H9 (cell line): ENCODE measurements around the gene APOL2. TPM values are rescaled to one million over a fixed set of nuclear protein-coding genes. Genes with fewer than 3 reads are reported as not detected.

Experiments used
- DNase-seq: peaks from one replicate; pipeline ENCODE4 v3.0.0-alpha.2; 2017
- H2AFZ ChIP-seq: one replicate; pipeline ENCODE4 v1.6.1; 2013; ENCODE audit warnings: mild to moderate bottlenecking, low read length, control low read depth, moderate library complexity
- H2AK5ac ChIP-seq: 2 replicates; pipeline ENCODE4 v1.6.1; 2013; ENCODE audit warnings: low read length, control low read depth, mixed read lengths; ENCODE audit not compliant: insufficient read length
- H2BK120ac ChIP-seq: one replicate; pipeline ENCODE4 v1.6.1; 2013; ENCODE audit warnings: low read depth, mild to moderate bottlenecking, low read length, control low read depth, inconsistent platforms; ENCODE audit not compliant: poor library complexity, severe bottlenecking
- H2BK12ac ChIP-seq: 2 replicates; pipeline ENCODE4 v1.6.1; 2013; ENCODE audit warnings: low read length, control low read depth, mixed read lengths, low read depth; ENCODE audit not compliant: insufficient read length
- H2BK15ac ChIP-seq: 2 replicates; pipeline ENCODE4 v1.6.1; 2013; ENCODE audit warnings: low read depth, low read length, control low read depth
- H2BK20ac ChIP-seq: one replicate; pipeline ENCODE4 v1.6.1; 2013; ENCODE audit warnings: low read depth, mild to moderate bottlenecking, low read length, control low read depth, inconsistent platforms; ENCODE audit not compliant: poor library complexity, severe bottlenecking
- H2BK5ac ChIP-seq: 2 replicates; pipeline ENCODE4 v1.6.1; 2013; ENCODE audit warnings: low read length, control low read depth, mixed read lengths; ENCODE audit not compliant: insufficient read length
- H3K14ac ChIP-seq: 2 replicates; pipeline ENCODE4 v1.6.1; 2013; ENCODE audit warnings: low read length, control low read depth; ENCODE audit not compliant: insufficient read depth
- H3K18ac ChIP-seq: 2 replicates; pipeline ENCODE4 v1.6.1; 2013; ENCODE audit warnings: low read depth, mild to moderate bottlenecking, mixed read lengths, low read length, control low read depth; ENCODE audit not compliant: insufficient read length
- H3K23ac ChIP-seq: 2 replicates; pipeline ENCODE4 v1.6.1; 2013; ENCODE audit warnings: low read length, control low read depth, mixed read lengths, low read depth; ENCODE audit not compliant: insufficient read length
- H3K23me2 ChIP-seq: 2 replicates; pipeline ENCODE4 v1.6.1; 2013; ENCODE audit warnings: low read depth, mild to moderate bottlenecking, mixed read lengths, low read length, control low read depth; ENCODE audit not compliant: insufficient read length, poor library complexity, severe bottlenecking
- H3K27ac ChIP-seq: 2 replicates; pipeline ENCODE4 v1.5.1; 2013; ENCODE audit warnings: low read length, control low read depth, mixed read lengths, low read depth; ENCODE audit not compliant: insufficient read length
- H3K27me3 ChIP-seq: 2 replicates; pipeline ENCODE4 v1.6.1; 2013; ENCODE audit warnings: low read length, control low read depth, inconsistent platforms; ENCODE audit not compliant: insufficient read depth
- H3K4ac ChIP-seq: 2 replicates; pipeline ENCODE4 v1.6.1; 2013; ENCODE audit warnings: low read depth, mild to moderate bottlenecking, control low read depth, inconsistent platforms, low read length, moderate library complexity
- H3K4me1 ChIP-seq: 2 replicates; pipeline ENCODE4 v1.6.1; 2013; ENCODE audit warnings: low read length, control low read depth, inconsistent platforms; ENCODE audit not compliant: insufficient read depth
- H3K4me2 ChIP-seq: 2 replicates; pipeline ENCODE4 v1.6.1; 2013; ENCODE audit warnings: low read length, control low read depth, mixed read lengths; ENCODE audit not compliant: insufficient read length, insufficient read depth
- H3K56ac ChIP-seq: 2 replicates; pipeline ENCODE4 v1.6.1; 2013; ENCODE audit warnings: low read depth, mild to moderate bottlenecking, mixed read lengths, low read length, control low read depth; ENCODE audit not compliant: insufficient read length
- H3K79me1 ChIP-seq: 2 replicates; pipeline ENCODE4 v1.6.1; 2013; ENCODE audit warnings: low read depth, mild to moderate bottlenecking, moderate library complexity, low read length, control low read depth, inconsistent platforms; ENCODE audit not compliant: insufficient read depth, poor library complexity, severe bottlenecking
- H3K79me2 ChIP-seq: 2 replicates; pipeline ENCODE4 v1.6.1; 2013; ENCODE audit warnings: low read length, control low read depth, inconsistent platforms; ENCODE audit not compliant: insufficient read depth
- H3K9ac ChIP-seq: 2 replicates; pipeline ENCODE4 v1.6.1; 2013; ENCODE audit warnings: low read length, control low read depth, mixed read lengths; ENCODE audit not compliant: insufficient read length; ENCODE audit errors: extremely low read depth
- H3K9me3 ChIP-seq: one replicate; pipeline ENCODE4 v1.6.1; 2013; ENCODE audit warnings: low read depth, low read length, inconsistent platforms; ENCODE audit not compliant: control insufficient read depth
- H3T11ph ChIP-seq: one replicate; pipeline ENCODE4 v1.6.1; 2013; ENCODE audit warnings: mild to moderate bottlenecking, low read length, control low read depth, inconsistent platforms
- H4K20me1 ChIP-seq: one replicate; pipeline ENCODE4 v1.6.1; 2013; ENCODE audit not compliant: control insufficient read depth, insufficient read length, insufficient read depth
- H4K5ac ChIP-seq: 2 replicates; pipeline ENCODE4 v1.6.1; 2013; ENCODE audit warnings: low read depth, mild to moderate bottlenecking, mixed read lengths, low read length, control low read depth; ENCODE audit not compliant: insufficient read length
- H4K8ac ChIP-seq: replicated peaks from 2 replicates; pipeline ENCODE4 v1.6.1; 2013; ENCODE audit warnings: low read length, control low read depth, mixed read lengths, low read depth; ENCODE audit not compliant: insufficient read length
- H4K91ac ChIP-seq: 2 replicates; pipeline ENCODE4 v1.6.1; 2013; ENCODE audit warnings: low read depth, mild to moderate bottlenecking, moderate library complexity, mixed read lengths, low read length, control low read depth; ENCODE audit not compliant: insufficient read length
- H3K27ac Mint-ChIP-seq, 3 experiments: 2 replicates in 2 of 3; 3 replicates in 1 of 3; pipeline ENCODE4 v1.8.0; 2020 to 2021; ENCODE audit warnings: mixed read lengths in 3 of 3, mild to moderate bottlenecking in 1 of 3, moderate library complexity in 1 of 3
- H3K27me3 Mint-ChIP-seq: 2 replicates; pipeline ENCODE4 v1.8.0; 2021; ENCODE audit warnings: low read depth, mild to moderate bottlenecking, moderate library complexity, mixed read lengths
- H3K36me3 Mint-ChIP-seq, 3 experiments: 2 replicates in 2 of 3; 3 replicates in 1 of 3; pipeline ENCODE4 v1.8.0; 2020 to 2021; ENCODE audit warnings: low read depth in 3 of 3, mixed read lengths in 3 of 3; ENCODE audit not compliant: insufficient read depth in 1 of 3
- H3K4me1 Mint-ChIP-seq, 2 experiments: 2 replicates each; pipeline ENCODE4 v1.8.0; 2020; ENCODE audit warnings: mixed read lengths in 2 of 2
- H3K4me3 Mint-ChIP-seq, 2 experiments: 2 replicates in 1 of 2; 3 replicates in 1 of 2; pipeline ENCODE4 v1.8.0; 2020 to 2021; ENCODE audit warnings: mild to moderate bottlenecking in 2 of 2, mixed read lengths in 2 of 2, moderate library complexity in 1 of 2
- H3K9me3 Mint-ChIP-seq, 2 experiments: 2 replicates in 1 of 2; 3 replicates in 1 of 2; pipeline ENCODE4 v1.8.0; 2020; ENCODE audit warnings: mild to moderate bottlenecking in 2 of 2, mixed read lengths in 2 of 2, moderate library complexity in 1 of 2
- CTCF ChIP-seq: fragments of 200-600 bp; sonication (generic); conservative IDR thresholded peaks from 3 replicates; pipeline ENCODE4 v1.8.0; 2021; ENCODE audit warnings: antibody characterized with exemption, mild to moderate bottlenecking
- WGBS: extraction: QIAGEN DNeasy Blood & Tissue Kit; methylation state at CpG from one replicate; pipeline ENCODE4 v1.1.7; 2013; ENCODE audit warnings: missing lambda C conversion rate, low lambda C conversion rate, mixed read lengths; ENCODE audit not compliant: insufficient read length; ENCODE audit errors: extremely low coverage; 5-methylcytosine and 5-hydroxymethylcytosine counted together
- total RNA-seq: library from RNA; stranded (reverse); gene quantifications from 2 replicates; pipeline ENCODE4 v1.2.1, GENCODE V29; 2021

The APOL2 gene
- total RNA-seq, 1 experiment from 2014 or later, result 15.6 TPM

GRCh38 chr22:36237462-36238372 lies 1.6 kb downstream of the APOL2 start:
- H3K14ac ChIP-seq, result no peak overlapping the region; the same call in 1 of the 2 replicates
- no peak overlapping the region for H3K9ac ChIP-seq
- Mint-ChIP-seq H3K4me3 (peak overlapping the region; percentile 19 to 33; a peak in 4 of 5 replicates), H3K27ac (peak overlapping the region in 2 of 3 experiments; percentile 37 to 91; a peak in 4 of 7 replicates), H3K4me1 (peaks cover 30 to 31% of the 10 kb centered on the region in 2 experiments), H3K9me3 (peaks cover 0 to 4% of the 10 kb centered on the region in 2 experiments; a peak in 2 of 5 replicates), H3K27me3 (no peaks in the 10 kb centered on the region), H3K36me3 (peaks cover 7 to 24% (median 18%) of the 10 kb centered on the region in 3 experiments)
- H3K79me2 ChIP-seq, result no peaks in the 10 kb centered on the region; the same call in 1 of the 2 replicates
- no peaks in the 10 kb centered on the region for H3K9me3 ChIP-seq
- H4K20me1 ChIP-seq, result no peaks in the 10 kb centered on the region
- no peak overlapping the region for H4K91ac ChIP-seq
- H4K5ac ChIP-seq, result no peak overlapping the region
- H3T11ph ChIP-seq, result no peak overlapping the region
- H3K23ac ChIP-seq, result no peak overlapping the region
- H3K79me1 ChIP-seq, result no peaks in the 10 kb centered on the region
- H2AFZ ChIP-seq, result no peak overlapping the region
- H3K27ac ChIP-seq, result no peak overlapping the region
- H2BK15ac ChIP-seq, result no peak overlapping the region
- no CpG with 5 or more reads among the region's 12 CpGs for WGBS
- H3K4ac ChIP-seq, result no peak overlapping the region
- no peak overlapping the region for H2BK12ac ChIP-seq
- H4K8ac ChIP-seq, result no peak overlapping the region
- H2AK5ac ChIP-seq, result no peak overlapping the region
- H3K27me3 ChIP-seq, result no peaks in the 10 kb centered on the region
- H3K18ac ChIP-seq, result no peak overlapping the region
- H2BK120ac ChIP-seq, result no peak overlapping the region
- no peak overlapping the region for H2BK20ac ChIP-seq
- H2BK5ac ChIP-seq, result no peak overlapping the region
- no peak overlapping the region for H3K4me2 ChIP-seq
- H3K56ac ChIP-seq, result no peak overlapping the region
- H3K4me1 ChIP-seq, result no peaks in the 10 kb centered on the region
- DNase-seq, result peak; percentile 23
- no peak for TF ChIP-seq CTCF
- H3K23me2 ChIP-seq, result peaks cover 9% of the 10 kb centered on the region
